Keratinocyte (primary cell): ENCODE data around the gene ADAMTS4.

ENCODE experiments used
- CTCF ChIP-seq, 3 experiments: IDR thresholded peaks in 1 of 3; conservative IDR thresholded peaks in 1 of 3; optimal IDR thresholded peaks in 1 of 3; 2 replicates in 2 of 3; 3 replicates in 1 of 3; pipeline versions ENCODE3 to v1.5.1; 2011; ENCODE audit warnings: low read length in 3 of 3, mild to moderate bottlenecking in 3 of 3, moderate library complexity in 2 of 3, control low read depth in 1 of 3, inconsistent platforms in 1 of 3; ENCODE audit not compliant: insufficient read depth in 2 of 3; ENCODE audit errors: extremely low read depth in 1 of 3
- EZH2 ChIP-seq: IDR thresholded peaks from one replicate; pipeline ENCODE4 v1.6.1; 2012; ENCODE audit warnings: inconsistent platforms, mild to moderate bottlenecking, low read length, moderate library complexity

- TF ChIP-seq CTCF (optimal IDR thresholded peaks at IDR 0.05 in 1 of 3, IDR thresholded peaks at IDR 0.05 in 1 of 3, conservative IDR thresholded peaks at IDR 0.05 in 1 of 3; ENCODE audit: extremely low read depth in 1 of 3, insufficient read depth in 2 of 3, low read length in 3 of 3) (no peak), EZH2 (no peak)
These were observed 37.3 kb upstream of the ADAMTS4 start for GRCh38 chr1:161235957-161236775.
